Activated naive CD4-positive, alpha-beta T cell (primary cell): Measurements from ENCODE around the gene ANKRD18A.
"Not testable (repeated sequence)": the region's sequence is repeated elsewhere in the genome, so short reads cannot be mapped to it uniquely, and the experiment has no call there.

ENCODE experiments used
- DNase-seq, 4 experiments: peaks; one replicate each; lab custom pipeline; 2025; lab: John Stamatoyannopoulos, UW

Gene ANKRD18A

DNA sequence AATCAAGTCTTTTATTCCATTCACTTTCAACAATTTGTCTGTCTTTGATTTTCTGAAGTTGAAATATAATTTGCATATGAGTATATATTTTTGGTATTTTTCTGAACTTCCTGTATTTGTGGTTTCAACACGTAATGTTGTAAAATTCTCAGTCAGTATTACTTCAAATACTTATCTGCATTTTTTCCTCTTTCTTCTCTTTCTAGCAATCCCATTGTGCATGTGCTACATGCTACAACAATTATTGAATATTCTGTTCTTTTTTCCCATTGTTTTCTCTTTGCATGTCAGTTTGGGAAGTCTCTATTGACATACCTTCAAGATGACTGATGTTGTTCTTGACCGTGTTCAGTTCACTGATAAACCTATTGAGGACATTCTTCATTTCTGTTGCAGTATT, 5.6 kb upstream of the ANKRD18A start:
- DNase-seq, result no peak

DNA sequence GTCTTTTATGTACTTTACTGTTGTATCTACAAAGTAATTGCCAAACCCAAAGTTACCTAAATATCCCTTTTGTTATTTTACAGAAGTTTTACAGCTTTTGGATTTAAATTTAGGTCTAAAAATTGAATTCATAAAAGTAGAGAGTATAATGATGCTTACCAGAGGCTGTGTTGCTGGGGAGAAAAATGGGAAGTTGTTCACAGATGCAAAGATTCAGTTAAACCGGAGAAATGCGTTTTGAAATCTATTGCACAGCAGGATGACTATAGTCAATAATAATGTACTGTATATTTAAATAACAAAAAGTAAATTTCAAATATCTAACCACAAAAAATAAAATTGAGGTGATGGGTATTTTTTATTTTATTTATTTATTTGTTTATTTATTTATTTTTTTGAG, 2.6 kb upstream of the ANKRD18A start:
- DNase-seq, result no peak

DNA sequence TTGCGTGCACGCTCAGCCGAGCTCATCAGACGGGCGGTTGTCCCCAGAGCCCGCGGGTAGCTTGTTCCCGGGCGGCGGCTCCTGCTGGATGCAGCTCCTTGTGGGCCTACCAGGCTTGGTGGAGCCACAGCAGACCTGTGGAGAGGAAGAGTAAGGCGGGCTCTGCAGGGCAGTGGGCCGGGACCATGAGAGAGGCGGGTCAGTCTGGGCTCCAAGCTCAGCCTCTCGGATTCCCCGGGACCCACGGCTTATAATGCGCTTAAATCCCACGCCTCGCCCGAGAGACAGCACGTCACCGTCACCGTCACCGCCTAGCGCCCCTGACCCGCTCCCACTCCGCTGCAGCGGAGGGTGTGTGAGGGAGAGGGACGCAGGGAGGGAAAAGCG, 1.9 kb upstream of the ANKRD18A start:
- no peak for DNase-seq

DNA sequence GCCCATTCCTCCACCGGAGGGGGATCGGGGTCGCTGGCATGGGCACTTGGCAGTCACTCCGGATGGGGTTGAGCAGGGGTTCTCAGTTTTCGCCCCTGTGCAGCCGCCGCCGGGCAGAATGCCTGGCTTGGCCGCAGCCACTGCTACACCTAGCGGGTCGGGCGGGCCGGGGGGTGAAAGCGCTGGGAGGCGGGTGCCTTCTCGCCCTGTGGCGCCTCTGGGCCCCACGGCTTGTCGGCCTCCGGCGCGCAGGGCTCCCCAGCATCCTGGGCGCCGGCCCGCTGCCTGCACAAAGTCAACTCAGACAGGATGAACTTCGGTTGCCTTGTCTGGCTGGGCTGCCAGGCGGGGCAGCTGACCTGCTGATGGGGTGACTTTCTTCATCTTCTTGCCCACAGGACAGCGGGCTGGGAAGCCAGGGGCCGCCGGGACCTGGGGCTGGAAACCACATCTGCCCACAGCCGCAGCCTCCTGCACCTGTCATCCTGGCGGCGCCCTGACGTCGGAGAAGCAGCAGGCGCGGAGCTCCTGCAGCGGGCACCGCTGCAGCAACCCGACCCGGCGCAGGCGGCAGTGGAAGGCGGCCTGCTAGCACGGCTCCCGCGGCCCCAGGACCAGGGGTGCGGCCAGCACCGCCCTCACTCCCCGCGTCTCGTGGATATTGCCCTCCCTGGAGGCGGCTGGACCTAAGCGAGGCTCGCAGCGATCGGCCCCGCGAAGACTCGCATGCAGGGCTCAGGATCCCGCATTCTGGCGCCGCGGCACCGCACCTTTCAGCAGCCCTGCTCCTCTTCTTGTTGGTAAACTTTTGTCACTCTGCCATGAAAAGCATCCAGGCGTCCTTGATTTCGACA, 1.3 kb upstream of the ANKRD18A start:
- peak in 2 of 4 experiments; percentile 34 to 49 for DNase-seq

DNA sequence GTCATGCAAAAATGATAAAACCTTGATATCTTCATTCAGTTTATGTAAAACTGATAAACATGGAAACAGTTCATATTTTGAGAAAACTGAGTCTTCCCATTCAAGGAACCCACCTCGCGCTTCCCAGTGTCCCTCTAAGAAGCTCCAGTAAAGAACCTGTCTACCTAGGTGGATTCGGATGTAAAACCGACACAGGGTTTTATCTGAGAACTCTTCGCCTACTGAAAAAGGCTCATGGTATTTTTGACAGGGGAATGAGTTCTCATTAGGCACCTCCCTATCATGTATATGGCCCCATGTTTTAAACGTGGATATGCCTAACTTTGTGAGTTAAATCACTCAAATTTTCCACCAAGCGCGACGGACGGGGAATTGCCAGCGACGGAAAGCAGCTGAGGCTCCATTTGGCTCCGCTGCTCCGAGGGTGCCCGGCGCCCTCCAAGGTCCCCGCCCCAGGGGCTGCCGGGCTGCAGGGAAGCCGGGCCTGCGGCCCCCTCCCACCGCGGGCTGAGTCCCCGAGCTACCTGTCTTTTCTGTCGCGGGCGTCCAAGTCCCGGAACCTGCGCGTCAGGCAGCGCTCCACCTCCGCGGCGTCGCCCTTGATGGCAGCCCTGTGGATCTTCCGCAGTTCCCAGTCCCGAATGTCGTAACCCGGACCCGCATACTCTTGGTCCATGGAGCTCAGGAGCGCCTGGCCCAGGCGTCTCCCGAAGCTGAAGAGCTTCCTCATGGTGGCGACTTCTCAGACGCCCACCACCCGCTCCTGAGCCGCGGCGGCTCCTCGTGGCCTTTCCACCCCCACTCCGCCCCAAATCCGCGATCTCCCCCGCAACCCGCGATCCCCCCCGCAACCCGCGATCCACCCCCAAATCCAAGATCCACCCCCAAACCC, 594 bp downstream of the ANKRD18A start:
- no peak for DNase-seq

DNA sequence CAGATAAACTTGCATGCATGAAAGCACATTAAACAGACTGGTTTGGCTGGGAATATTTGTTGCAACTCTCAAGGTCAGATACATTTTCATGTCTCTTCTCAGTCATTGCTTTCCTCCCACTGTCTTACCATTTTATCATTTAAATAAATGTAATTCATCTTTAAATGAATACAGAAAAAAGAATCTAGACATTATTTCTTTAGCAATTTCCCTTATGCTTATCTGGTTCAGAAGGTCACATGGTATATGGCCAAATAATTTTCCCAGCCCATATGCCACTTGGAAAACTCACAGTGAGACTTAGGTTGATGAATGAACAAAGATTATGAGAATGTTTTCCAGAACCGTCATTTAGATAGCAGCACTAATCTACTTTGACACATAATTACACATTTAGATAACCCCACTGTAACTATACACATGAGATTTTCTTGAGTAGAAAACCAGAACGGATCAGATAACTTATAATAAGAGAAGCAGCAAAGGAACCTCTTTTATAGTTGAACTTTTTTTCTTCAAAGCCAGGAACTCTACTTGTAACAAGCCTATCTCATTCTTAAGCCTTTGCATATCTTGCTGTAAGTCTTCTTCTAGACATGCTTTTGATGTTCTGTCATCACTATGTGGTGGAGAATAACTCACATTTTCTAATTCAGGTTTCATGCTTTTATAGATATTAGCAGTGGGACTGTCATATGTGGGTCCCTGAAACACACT, 22.2 kb downstream of the ANKRD18A start:
- DNase-seq, result not testable (repeated sequence)

DNA sequence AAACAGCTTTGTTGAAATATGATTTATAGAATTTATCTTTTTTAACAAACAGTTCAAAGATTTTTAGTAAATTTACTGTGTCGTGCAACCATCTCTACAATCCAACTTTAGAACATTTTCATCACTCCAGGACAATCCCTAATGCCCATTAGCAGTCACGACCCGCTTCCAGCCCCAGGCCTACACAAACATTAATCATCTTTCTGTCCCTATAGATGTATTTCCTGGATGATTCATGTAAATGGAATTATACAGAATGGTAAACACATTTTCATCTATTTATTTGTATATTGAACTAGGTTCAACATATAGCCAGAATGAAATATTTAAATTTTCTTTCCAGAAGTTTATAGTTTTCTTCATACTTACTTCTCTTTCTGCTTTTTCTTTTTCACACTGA, 25.3 kb downstream of the ANKRD18A start:
- not testable (repeated sequence) for DNase-seq

DNA sequence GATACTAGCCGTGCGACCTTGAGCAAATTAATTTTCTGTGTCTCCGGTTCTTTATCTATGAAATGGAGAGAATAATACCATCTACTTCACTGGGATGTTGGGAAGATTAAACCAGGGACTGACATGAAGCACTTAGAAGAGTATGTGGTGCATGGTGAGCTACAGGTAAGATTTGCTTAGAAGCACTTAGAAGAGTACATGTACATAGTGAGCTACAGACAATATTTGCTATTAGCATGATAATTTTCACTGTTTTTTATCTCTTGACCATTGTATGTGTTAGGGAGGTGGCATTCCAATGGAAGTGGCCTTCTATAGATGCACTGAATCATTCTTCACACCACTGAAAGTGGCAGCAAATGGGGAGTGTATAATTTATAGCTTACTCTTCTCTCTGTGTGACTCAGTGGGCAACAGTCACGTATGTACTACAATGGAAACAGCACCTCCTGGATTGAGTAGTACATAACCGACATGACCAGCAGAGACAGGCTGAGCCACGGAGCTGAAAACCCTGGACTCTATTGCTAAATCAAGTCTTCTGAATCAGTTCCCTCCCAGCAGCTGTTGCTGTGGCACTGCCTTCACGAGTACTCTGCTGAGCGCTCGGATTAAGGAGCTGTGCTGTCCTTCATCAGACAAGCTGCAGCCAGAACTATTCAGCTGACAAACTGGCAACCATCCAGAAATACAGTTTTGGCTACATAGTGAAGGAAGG, 28.9 kb downstream of the ANKRD18A start:
- DNase-seq, result not testable (repeated sequence)

DNA sequence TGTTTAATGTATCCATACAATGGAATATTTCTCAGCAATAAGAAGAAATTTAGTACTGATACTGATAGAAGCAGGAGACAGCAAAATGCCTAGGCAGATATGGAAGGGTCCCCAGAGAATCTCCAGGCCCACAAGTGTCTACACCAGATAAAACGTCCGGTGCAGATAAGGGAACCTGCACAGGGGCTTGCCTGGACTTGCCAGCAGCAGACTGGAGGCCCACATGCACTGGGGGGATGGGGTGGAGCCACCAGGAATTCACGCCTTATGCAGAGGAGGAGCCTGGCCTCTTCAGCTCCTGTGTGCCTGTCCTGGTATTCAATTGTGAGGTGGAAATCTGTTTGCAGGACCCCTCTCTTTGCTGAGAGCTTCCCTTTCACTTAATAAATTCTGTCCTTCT, 36.6 kb downstream of the ANKRD18A start:
- not testable (repeated sequence) for DNase-seq

DNA sequence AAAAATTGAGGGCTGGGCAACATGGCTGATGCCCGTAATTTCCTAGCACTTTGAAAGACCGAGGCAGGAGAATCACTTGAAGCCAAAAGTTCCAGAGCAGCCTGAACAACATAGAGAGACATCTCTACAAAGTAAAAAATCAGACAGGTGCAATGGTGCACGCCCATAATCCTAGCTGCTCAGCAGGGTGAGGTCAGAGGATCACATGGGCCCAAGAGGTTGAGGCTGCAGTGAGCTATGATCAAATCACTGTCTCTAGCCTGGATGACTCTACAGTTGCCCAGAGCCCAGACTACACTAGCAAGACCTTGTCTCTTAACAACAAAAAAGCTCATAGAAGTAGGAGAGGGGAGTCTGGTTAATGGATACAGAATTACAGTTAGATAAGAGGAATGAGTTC, 40.3 kb downstream of the ANKRD18A start:
- not testable (repeated sequence) for DNase-seq

DNA sequence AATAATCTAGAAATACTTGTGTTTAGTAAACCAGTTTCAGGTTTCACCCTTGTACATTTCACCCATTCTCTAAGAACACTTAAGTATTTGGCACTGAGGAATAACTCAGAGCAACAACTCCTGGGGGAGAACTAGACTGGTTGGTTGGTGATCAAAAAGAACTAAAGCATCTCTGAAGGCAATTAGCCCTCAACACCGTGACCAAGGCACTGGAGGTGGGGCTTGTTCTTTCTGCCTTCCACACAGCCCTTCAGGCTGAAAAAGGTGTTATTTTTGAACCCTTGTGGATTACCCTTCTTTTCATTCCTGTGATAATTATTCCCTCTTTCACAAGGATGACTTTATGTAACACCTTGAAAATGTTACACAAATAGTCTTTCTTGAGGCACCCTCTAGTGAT, 44.2 kb downstream of the ANKRD18A start:
- DNase-seq, result not testable (repeated sequence)

DNA sequence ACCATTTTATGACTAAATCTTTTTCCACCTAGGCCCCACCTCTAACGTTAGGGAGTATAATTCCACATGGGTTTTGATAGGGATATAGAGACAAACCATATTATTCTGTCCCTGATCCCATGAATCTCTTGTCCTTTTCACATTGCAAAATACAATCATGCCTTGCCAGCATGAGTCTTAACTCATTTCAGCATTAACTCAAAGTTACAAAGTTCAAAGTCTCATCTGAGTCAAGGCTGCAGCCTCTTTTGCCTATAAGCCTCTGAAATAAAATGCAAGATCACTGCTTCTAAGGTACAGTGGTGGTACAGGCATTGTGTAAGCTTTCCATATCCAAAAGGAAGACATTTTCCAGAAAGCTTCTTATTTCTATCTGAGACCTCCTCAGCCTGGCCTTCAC, 54.3 kb downstream of the ANKRD18A start:
- not testable (repeated sequence) for DNase-seq

DNA sequence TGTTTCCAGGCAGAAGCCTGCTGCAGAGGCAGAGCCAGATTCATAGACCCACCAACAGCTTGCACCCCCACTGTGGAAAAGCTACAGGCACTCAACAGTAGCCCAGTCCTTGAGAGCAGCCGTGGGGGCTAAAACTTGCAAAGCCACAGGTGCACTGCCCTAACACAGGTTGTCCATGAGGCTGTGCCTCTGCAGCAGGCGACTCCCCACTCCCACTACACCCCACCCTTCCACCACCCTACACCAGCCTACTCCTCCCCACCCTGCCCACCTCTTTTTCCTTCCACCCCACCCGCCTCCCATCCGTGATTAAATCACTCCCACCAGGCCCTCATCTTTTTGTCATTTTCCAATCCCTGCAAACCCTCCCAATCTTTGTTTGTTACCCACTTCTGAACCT, 55.2 kb downstream of the ANKRD18A start:
- DNase-seq, result not testable (repeated sequence)

DNA sequence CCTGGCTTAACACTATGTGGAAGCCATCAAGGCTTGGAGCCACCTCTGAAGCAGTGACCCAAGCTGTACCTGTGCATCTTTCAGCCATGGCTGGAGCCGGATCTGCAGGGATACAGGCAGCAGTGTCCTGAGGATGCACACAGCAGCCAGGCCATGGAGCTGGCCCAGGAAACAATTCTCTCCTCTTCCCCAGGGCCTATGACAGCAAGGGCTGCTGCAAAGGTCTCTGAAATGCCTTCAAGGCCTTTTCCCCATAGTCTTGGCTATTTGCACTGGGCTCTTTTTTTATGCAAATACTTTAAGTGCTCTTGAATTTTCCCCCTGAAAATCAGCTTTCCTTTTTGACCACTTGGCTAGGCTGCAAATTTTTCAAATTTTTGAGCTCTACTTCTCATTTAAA, 56.5 kb downstream of the ANKRD18A start:
- DNase-seq, result not testable (repeated sequence)

DNA sequence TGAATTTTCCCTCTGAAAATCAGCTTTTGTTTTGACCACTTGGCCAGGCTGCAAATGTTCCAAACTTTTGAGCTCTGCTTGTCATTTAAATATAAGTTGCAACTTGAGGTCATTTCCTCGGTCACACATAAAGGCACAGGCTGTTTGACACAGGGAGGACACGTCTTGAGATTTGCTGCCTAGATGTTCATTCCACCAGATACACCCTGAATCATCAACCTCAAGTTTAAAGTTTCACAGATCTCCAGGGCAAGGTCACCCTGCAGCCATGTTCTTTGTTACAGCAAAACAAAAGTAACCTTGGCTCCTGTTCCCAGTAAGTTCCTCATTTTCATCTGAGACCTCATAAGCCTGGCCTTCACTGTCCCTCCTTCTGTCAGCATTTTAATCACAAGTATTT, 59.3 kb downstream of the ANKRD18A start:
- DNase-seq, result not testable (repeated sequence)

DNA sequence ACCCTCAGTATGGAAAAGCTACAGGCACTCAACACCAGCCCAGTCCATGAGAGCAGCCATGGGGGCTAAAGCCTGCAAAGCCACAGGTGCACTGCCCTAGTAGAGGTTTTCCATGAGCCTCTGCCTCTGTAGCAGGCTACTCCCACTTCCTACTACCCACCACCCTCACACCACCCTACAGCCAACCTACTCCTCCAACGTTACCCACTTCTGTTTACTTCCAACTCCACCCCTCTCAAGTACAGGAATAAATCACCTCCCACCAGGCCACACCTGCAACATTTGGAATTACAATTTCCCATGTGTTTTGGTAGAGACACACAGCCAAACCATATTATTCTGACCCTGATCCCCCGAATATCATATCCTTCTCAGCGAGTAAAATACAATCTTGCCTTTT, 61.2 kb downstream of the ANKRD18A start:
- not testable (repeated sequence) for DNase-seq

DNA sequence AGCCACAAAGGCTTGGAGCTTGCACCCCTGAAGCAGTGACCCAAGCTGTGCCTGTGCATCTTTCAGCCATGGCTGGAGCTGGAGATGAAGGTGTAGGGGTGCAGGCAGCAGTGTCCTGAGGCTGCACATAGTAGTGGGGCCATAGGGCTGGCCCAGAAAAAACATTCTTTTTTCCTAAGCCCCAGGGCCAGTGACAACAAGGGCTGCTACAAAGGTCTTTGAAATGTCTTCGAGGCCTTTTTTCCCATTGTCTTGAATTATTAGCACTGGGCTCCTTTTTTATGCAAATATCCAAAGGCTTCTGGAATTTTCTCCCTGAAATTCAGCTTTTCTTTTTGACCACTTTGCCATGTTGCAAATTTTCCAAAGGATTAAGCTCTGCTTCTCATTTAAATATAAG, 62.6 kb downstream of the ANKRD18A start:
- not testable (repeated sequence) for DNase-seq

DNA sequence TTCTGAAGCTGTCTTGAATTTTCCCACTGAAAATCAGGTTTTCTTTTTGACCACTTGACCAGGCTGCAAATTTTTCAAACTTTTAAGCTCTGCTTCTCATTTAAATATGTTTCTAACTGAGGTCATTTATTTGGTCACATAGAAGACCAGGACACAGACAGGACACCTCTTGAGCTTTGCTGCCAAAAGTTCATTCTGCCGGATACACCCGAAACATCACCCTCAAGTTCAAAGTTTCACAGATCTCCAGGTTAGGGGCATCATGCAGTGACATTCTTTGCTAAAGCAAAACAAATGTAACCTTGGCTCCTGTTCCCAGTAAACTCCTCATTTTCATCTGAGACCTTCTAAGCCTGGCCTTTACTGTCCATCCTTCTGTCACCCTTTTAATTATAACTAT, 65.4 kb downstream of the ANKRD18A start:
- DNase-seq, result not testable (repeated sequence)

DNA sequence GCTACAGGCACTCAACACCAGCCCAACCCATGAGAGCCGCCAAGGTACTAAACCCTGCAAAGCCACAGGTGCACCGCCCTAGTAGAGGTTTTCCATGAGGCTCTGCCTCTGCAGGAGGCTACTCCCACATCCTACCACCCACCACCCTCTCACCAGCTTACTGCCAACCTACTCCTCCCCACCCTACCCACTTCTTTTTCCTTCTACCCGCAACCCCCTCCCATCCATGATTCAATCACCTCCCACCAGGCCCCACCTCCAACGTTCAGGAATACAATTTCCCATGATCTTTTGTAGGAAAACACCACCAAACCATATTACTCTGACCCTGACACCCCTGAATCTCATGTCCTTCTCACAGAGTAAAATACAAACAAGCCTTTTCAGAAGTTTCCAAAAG, 67.4 kb downstream of the ANKRD18A start:
- not testable (repeated sequence) for DNase-seq

DNA sequence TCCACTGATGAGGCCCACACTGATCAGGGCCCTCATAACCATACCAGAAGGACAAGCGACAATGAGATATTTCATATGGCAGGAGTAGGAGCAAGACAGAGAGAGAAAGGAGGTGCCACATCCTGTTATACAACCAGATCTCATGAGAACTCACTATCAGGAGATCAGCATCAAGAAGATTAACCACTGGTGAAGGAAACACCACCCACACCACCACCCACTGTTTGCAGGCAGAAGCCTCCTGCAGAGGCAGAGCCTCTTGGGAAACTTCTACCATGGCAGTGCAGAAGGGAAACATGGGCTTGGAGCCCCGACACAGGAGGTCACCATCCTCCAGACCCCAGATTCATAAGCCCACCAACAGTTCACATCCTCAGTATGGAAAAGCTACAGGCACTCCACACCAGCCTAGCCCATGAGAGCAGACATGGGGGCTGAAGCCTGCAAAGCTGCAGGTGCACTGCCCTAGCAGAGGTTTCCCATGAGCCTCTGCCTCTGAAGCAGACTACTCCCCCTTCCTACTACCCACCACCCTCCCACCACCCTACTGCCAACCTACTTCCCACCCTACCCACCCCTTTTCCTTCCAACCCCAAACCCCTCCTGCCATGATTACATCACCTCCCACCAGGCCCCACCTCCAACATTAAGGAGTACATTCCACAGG, 73.8 kb downstream of the ANKRD18A start:
- DNase-seq, result not testable (repeated sequence)

DNA sequence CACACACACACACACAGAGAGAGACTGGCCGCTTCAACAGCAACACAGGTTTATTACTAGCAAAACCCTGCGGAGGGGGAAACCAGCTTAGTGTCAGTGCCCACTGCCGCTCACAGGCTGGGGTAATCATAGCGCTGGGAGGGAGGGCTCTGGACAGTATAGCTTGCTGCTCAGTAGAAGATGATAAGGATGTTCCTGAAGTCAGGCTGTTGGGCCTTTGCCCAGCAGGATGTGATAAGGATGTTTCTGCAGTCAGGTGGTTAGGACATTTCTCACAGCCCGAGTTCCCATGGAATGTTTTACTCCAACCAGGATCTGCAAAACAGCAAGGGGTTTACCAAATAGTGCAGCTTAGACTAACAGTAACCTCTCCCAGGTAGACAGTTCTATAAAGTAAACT, 79.9 kb downstream of the ANKRD18A start:
- not testable (repeated sequence) for DNase-seq
